Calu3 (cell line): ENCODE results near the gene ANGPTL4. TPM values are rescaled to one million over a fixed set of nuclear protein-coding genes. Genes with fewer than 3 reads are reported as not detected.
"Not testable (repeated sequence)": the region's sequence is repeated elsewhere in the genome, so short reads cannot be mapped to it uniquely, and the experiment has no call there.

ENCODE experiments used
- BruUV-seq: library from RNA; stranded (reverse); fragments of 400-500 nt; replicated peaks from 2 replicates; lab custom pipeline; 2021; lab: Mats Ljungman, UMichigan
- CTCF ChIA-PET: fragments of 300-600 bp; sonication (Branson Sonifier 250); formaldehyde crosslinking; loops from one replicate; lab custom pipeline; 2022; ENCODE audit warnings: antibody characterized with exemption; lab: Charles Lee
- DNase-seq: peaks from one replicate; pipeline ENCODE4 v3.0.0; 2022
- H3K27ac Mint-ChIP-seq: one replicate; pipeline ENCODE4 v1.8.0; 2022; ENCODE audit warnings: mixed read lengths; ENCODE audit not compliant: unreplicated experiment
- H3K27me3 Mint-ChIP-seq: one replicate; pipeline ENCODE4 v1.8.0; 2022; ENCODE audit warnings: mixed read lengths; ENCODE audit not compliant: unreplicated experiment
- H3K36me3 Mint-ChIP-seq: one replicate; pipeline ENCODE4 v1.8.0; 2022; ENCODE audit warnings: mild to moderate bottlenecking, moderate library complexity, mixed read lengths; ENCODE audit not compliant: insufficient read depth, unreplicated experiment
- H3K4me1 Mint-ChIP-seq: one replicate; pipeline ENCODE4 v1.8.0; 2022; ENCODE audit warnings: mild to moderate bottlenecking, low read depth, mixed read lengths; ENCODE audit not compliant: unreplicated experiment
- H3K4me3 Mint-ChIP-seq: one replicate; pipeline ENCODE4 v1.8.0; 2022; ENCODE audit warnings: mild to moderate bottlenecking, low read depth, moderate library complexity, mixed read lengths; ENCODE audit not compliant: unreplicated experiment
- H3K9me3 Mint-ChIP-seq: one replicate; pipeline ENCODE4 v1.8.0; 2022; ENCODE audit warnings: low read depth, mixed read lengths; ENCODE audit not compliant: unreplicated experiment
- CTCF ChIP-seq: fragments of 200-600 bp; IDR thresholded peaks from one replicate; pipeline ENCODE4 v1.8.0; 2022; ENCODE audit warnings: antibody characterized with exemption; ENCODE audit not compliant: unreplicated experiment
- intact Hi-C: fragments of 100-400 bp; cut with micrococcal nuclease; formaldehyde crosslinking; loops from one replicate; pipeline ENCODE4 v1.10.0; 2022; ENCODE audit not compliant: unreplicated experiment
- total RNA-seq: library from RNA; stranded (reverse); gene quantifications from 2 replicates; pipeline ENCODE4 v1.2.3, GENCODE V29; 2022

The ANGPTL4 gene
- total RNA-seq, 1 experiment from 2014 or later: 0.97 TPM

- intact Hi-C loops: no loop called here
- Mint-ChIP-seq H3K27ac (no peak overlapping the region), H3K4me1 (no peaks in the 10 kb centered on the region), H3K9me3 (no peaks in the 10 kb centered on the region), H3K4me3 (no peak overlapping the region), H3K27me3 (peaks cover 22% of the 10 kb centered on the region), H3K36me3 (peaks cover 5% of the 10 kb centered on the region)
- DNase-seq: no peak
- CTCF ChIA-PET: no interaction called here
- no TSS peak for BruUV-seq
- no peak for TF ChIP-seq CTCF
These were observed 26.2 kb upstream of the ANGPTL4 start for GRCh38 chr19:8337728-8338127.

GRCh38 chr19:8338835-8339234 is 25.1 kb upstream of the ANGPTL4 start:
- intact Hi-C loops: no loop called here
- no peaks in the 10 kb centered on the region for H3K9me3 Mint-ChIP-seq
- H3K4me3 Mint-ChIP-seq: no peak overlapping the region
- CTCF ChIA-PET: no interaction called here
- H3K4me1 Mint-ChIP-seq: no peaks in the 10 kb centered on the region
- H3K27me3 Mint-ChIP-seq: peaks cover 22% of the 10 kb centered on the region
- H3K27ac Mint-ChIP-seq: no peak overlapping the region
- peaks cover 5% of the 10 kb centered on the region for H3K36me3 Mint-ChIP-seq
- TF ChIP-seq CTCF: no peak
- DNase-seq: no peak
- BruUV-seq: no TSS peak

GRCh38 chr19:8340341-8341096 is 23.4 kb upstream of the ANGPTL4 start:
- Mint-ChIP-seq H3K27ac (no peak overlapping the region), H3K4me3 (no peak overlapping the region), H3K27me3 (peaks cover 22% of the 10 kb centered on the region), H3K36me3 (peaks cover 5% of the 10 kb centered on the region), H3K4me1 (no peaks in the 10 kb centered on the region), H3K9me3 (no peaks in the 10 kb centered on the region)
- CTCF ChIA-PET: interaction anchor here (0.5 to 0.7 kb wide), 3 partner anchors 14 to 1101 kb away, joined by 3 to 6 read pairs (median 3); no protein-coding TSS in a partner anchor
- DNase-seq: no peak
- no TSS peak for BruUV-seq
- no peak for TF ChIP-seq CTCF
- intact Hi-C loops: no loop called here

- intact Hi-C loops, BruUV-seq, DNase-seq, H3K9me3 Mint-ChIP-seq, H3K4me3 Mint-ChIP-seq, H3K36me3 Mint-ChIP-seq, H3K27ac Mint-ChIP-seq, H3K4me1 Mint-ChIP-seq: not testable (repeated sequence)
- peaks cover 22% of the 10 kb centered on the region for H3K27me3 Mint-ChIP-seq
- CTCF ChIA-PET: interaction anchor here (0.7 kb wide), 1 partner anchor 73 kb away, joined by 4 read pairs; no protein-coding TSS in a partner anchor
These were observed 22.5 kb upstream of the ANGPTL4 start for GRCh38 chr19:8341504-8341903.

- no peak overlapping the region for H3K27ac Mint-ChIP-seq
- DNase-seq: no peak
- H3K9me3 Mint-ChIP-seq: no peaks in the 10 kb centered on the region
- no peak for TF ChIP-seq CTCF
- H3K4me1 Mint-ChIP-seq: no peaks in the 10 kb centered on the region
- no peak overlapping the region for H3K4me3 Mint-ChIP-seq
- intact Hi-C loops: no loop called here
- H3K36me3 Mint-ChIP-seq: peaks cover 5% of the 10 kb centered on the region
- BruUV-seq: no TSS peak
- peaks cover 22% of the 10 kb centered on the region for H3K27me3 Mint-ChIP-seq
- CTCF ChIA-PET: no interaction called here
These were observed 21.7 kb upstream of the ANGPTL4 start for GRCh38 chr19:8342316-8342683.
